Panc1 (cell line): ENCODE results near the gene PIK3AP1. TPM values are rescaled to one million over a fixed set of nuclear protein-coding genes. Genes with fewer than 3 reads are reported as not detected.

Experiments used
- ATAC-seq: fragments of 200-7000 bp; cut with Tn5 transposase; 2 replicates; pipeline ENCODE4 v1.9.1; 2020; ENCODE audit warnings: mild to moderate bottlenecking, moderate library complexity
- BruUV-seq: library from RNA; stranded (reverse); fragments of 400-500 nt; replicated peaks from 2 replicates; lab custom pipeline; 2021; lab: Mats Ljungman, UMichigan
- CTCF ChIA-PET: fragments of 300-600 bp; sonication (Branson Sonifier 250); formaldehyde crosslinking; loops from one replicate; lab custom pipeline; 2022; ENCODE audit warnings: antibody characterized with exemption; lab: Charles Lee
- POLR2A ChIA-PET: fragments of 300-600 bp; sonication (Branson Sonifier 250); formaldehyde crosslinking; loops from one replicate; lab custom pipeline; 2022; ENCODE audit warnings: antibody characterized with exemption; lab: Charles Lee
- DNase-seq: peaks from one replicate; pipeline ENCODE4 v3.0.0-alpha.2; 2010; ENCODE audit warnings: low read depth, low spot score
- H3K27ac ChIP-seq: 2 replicates; pipeline ENCODE4 v1.5.1; 2011; ENCODE audit warnings: mild to moderate bottlenecking, low read length, inconsistent platforms
- H3K27me3 ChIP-seq: fragments of 200-500 bp; sonication (Bioruptor generic); 2 replicates; pipeline ENCODE4 v1.6.0; 2014; ENCODE audit warnings: low read length, inconsistent platforms; ENCODE audit not compliant: control insufficient read depth, insufficient read depth
- H3K36me3 ChIP-seq: fragments of 200-500 bp; sonication (Bioruptor generic); 2 replicates; pipeline ENCODE4 v1.5.1; 2014; ENCODE audit warnings: inconsistent platforms, mild to moderate bottlenecking, low read length, moderate library complexity; ENCODE audit not compliant: control insufficient read depth, insufficient read depth
- H3K4me1 ChIP-seq: 2 replicates; pipeline ENCODE4 v1.5.1; 2011; ENCODE audit warnings: inconsistent platforms, mild to moderate bottlenecking, low read length, moderate library complexity; ENCODE audit not compliant: control insufficient read depth, insufficient read depth
- H3K4me3 ChIP-seq, 2 experiments: 2 replicates each; pipeline ENCODE4 v1.5.1; 2011 to 2012; ENCODE audit warnings: low read depth in 2 of 2, low read length in 2 of 2, mild to moderate bottlenecking in 2 of 2, inconsistent platforms in 1 of 2, moderate library complexity in 1 of 2
- H3K9me3 ChIP-seq: fragments of 200-500 bp; sonication (Bioruptor generic); 2 replicates; pipeline ENCODE4 v1.5.1; 2014; ENCODE audit warnings: low read depth, mild to moderate bottlenecking, inconsistent platforms, low read length, moderate library complexity; ENCODE audit not compliant: control insufficient read depth, insufficient read depth
- POLR2AphosphoS5 ChIP-seq: IDR thresholded peaks from 2 replicates; pipeline ENCODE4 v1.6.1; 2012; ENCODE audit warnings: mild to moderate bottlenecking, low read depth, low read length, moderate library complexity
- SIN3A ChIP-seq: IDR thresholded peaks from 2 replicates; pipeline ENCODE4 v1.6.1; 2012; ENCODE audit warnings: low read depth, mild to moderate bottlenecking, low read length, moderate library complexity, borderline replicate concordance; ENCODE audit not compliant: insufficient read depth
- TCF7L2 ChIP-seq: IDR thresholded peaks from 2 replicates; pipeline ENCODE4 v1.6.1; 2011; ENCODE audit warnings: mild to moderate bottlenecking, low read depth, low read length, inconsistent platforms
- in situ Hi-C: cut with HindIII; loops from 2 replicates; pipeline ENCODE4 v1.10.0; 2016; ENCODE audit warnings: low sequenced_read_pairs, low pct_unique_long_range_greater_than_20kb
- intact Hi-C: fragments of 100-400 bp; cut with micrococcal nuclease; formaldehyde crosslinking; loops from one replicate; pipeline ENCODE4 v1.10.0; 2022; ENCODE audit not compliant: unreplicated experiment
- total RNA-seq: library from RNA; stranded (reverse); gene quantifications from one replicate; pipeline ENCODE4 v1.2.1, GENCODE V29; 2021; ENCODE audit not compliant: unreplicated experiment
- TF ChIP-seq, protein P1 (sequence below): fragments of 450-650 bp; IDR thresholded peaks from 2 replicates; pipeline ENCODE4 v1.5.1; 2017; ENCODE audit warnings: mild to moderate bottlenecking
- TF ChIP-seq, protein P2 (sequence below), 2 experiments: IDR thresholded peaks; 2 replicates each; pipeline ENCODE4 v1.6.1; 2011 to 2012; ENCODE audit warnings: low read depth in 2 of 2, control low read depth in 1 of 2, low read length in 1 of 2, mild to moderate bottlenecking in 1 of 2, moderate library complexity in 1 of 2; ENCODE audit not compliant: insufficient read depth in 1 of 2

Gene PIK3AP1
- total RNA-seq, 1 experiment from 2014 or later: 2.6 TPM

DNA sequence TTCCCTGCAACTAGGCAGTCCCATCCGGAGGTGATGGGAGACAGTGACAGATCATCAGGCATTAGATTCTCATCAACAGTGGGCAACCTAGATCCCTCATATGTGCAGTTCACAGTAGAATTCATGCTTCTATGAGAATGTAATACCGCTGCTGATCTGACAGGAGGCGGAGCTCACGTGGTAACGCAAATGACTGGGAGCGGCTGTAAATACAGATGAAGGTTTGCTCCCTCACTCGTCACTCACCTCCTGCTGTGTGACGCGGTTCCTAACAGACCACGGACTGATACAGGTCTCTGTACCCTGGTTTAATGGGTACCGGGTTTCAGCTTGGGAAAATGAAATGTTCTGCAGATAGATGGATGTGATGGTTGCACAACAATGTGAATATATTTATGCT, 47.8 kb upstream of the PIK3AP1 start:
- H3K36me3 ChIP-seq: no peaks in the 10 kb centered on the region

DNA sequence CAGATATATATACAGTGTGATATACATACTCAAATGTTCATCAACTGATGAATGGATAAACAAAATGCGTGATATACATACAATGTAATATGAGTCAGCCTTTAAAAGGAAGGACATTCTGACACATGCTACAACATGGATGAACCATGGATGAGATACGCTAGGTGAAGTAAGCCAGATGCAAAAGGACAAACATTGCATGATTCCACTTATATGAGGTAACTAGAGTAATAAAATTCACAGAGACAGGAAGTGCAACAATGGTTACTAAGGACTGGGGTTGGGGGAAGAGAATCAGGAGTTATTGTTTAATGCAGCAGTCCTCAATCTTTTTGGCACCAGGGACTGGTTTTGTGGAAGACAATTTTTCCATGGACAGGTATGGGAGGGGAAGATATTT, 47.3 kb upstream of the PIK3AP1 start:
- H3K4me1 ChIP-seq: no peaks in the 10 kb centered on the region
- no TSS peak for BruUV-seq
- TF ChIP-seq, protein P1, sequence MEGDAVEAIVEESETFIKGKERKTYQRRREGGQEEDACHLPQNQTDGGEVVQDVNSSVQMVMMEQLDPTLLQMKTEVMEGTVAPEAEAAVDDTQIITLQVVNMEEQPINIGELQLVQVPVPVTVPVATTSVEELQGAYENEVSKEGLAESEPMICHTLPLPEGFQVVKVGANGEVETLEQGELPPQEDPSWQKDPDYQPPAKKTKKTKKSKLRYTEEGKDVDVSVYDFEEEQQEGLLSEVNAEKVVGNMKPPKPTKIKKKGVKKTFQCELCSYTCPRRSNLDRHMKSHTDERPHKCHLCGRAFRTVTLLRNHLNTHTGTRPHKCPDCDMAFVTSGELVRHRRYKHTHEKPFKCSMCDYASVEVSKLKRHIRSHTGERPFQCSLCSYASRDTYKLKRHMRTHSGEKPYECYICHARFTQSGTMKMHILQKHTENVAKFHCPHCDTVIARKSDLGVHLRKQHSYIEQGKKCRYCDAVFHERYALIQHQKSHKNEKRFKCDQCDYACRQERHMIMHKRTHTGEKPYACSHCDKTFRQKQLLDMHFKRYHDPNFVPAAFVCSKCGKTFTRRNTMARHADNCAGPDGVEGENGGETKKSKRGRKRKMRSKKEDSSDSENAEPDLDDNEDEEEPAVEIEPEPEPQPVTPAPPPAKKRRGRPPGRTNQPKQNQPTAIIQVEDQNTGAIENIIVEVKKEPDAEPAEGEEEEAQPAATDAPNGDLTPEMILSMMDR: no peak
- TF ChIP-seq POLR2AphosphoS5 (no peak), SIN3A (no peak), TCF7L2 (no peak)
- TF ChIP-seq, protein P2, sequence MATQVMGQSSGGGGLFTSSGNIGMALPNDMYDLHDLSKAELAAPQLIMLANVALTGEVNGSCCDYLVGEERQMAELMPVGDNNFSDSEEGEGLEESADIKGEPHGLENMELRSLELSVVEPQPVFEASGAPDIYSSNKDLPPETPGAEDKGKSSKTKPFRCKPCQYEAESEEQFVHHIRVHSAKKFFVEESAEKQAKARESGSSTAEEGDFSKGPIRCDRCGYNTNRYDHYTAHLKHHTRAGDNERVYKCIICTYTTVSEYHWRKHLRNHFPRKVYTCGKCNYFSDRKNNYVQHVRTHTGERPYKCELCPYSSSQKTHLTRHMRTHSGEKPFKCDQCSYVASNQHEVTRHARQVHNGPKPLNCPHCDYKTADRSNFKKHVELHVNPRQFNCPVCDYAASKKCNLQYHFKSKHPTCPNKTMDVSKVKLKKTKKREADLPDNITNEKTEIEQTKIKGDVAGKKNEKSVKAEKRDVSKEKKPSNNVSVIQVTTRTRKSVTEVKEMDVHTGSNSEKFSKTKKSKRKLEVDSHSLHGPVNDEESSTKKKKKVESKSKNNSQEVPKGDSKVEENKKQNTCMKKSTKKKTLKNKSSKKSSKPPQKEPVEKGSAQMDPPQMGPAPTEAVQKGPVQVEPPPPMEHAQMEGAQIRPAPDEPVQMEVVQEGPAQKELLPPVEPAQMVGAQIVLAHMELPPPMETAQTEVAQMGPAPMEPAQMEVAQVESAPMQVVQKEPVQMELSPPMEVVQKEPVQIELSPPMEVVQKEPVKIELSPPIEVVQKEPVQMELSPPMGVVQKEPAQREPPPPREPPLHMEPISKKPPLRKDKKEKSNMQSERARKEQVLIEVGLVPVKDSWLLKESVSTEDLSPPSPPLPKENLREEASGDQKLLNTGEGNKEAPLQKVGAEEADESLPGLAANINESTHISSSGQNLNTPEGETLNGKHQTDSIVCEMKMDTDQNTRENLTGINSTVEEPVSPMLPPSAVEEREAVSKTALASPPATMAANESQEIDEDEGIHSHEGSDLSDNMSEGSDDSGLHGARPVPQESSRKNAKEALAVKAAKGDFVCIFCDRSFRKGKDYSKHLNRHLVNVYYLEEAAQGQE (IDR thresholded peaks at IDR 0.05; ENCODE audit: insufficient read depth in 1 of 2, low read depth in 2 of 2, low read length in 1 of 2): no peak

More for the DNA sequence above, 47.8 kb upstream of the PIK3AP1 start:
- no TSS peak for BruUV-seq
- ChIA-PET CTCF (no interaction called here), POLR2A (no interaction called here)
- intact Hi-C loops: no loop called here
- H3K9me3 ChIP-seq: no peaks in the 10 kb centered on the region
- no peak overlapping the region for H3K4me3 ChIP-seq
- TF ChIP-seq, protein P2 (IDR thresholded peaks at IDR 0.05; ENCODE audit: insufficient read depth in 1 of 2, low read depth in 2 of 2, low read length in 1 of 2): no peak
- no peak for TF ChIP-seq POLR2AphosphoS5
- TF ChIP-seq SIN3A: no peak
- TF ChIP-seq TCF7L2: no peak
- TF ChIP-seq, protein P1: no peak
- no peaks in the 10 kb centered on the region for H3K27me3 ChIP-seq
- no peak overlapping the region for H3K27ac ChIP-seq
- in situ Hi-C loops: no loop called here
- H3K4me1 ChIP-seq: no peaks in the 10 kb centered on the region
- DNase-seq (no peak), ATAC-seq (no peak)

More for the DNA sequence above, 47.3 kb upstream of the PIK3AP1 start:
- intact Hi-C loops: no loop called here
- ATAC-seq (no peak), DNase-seq (no peak)
- ChIA-PET CTCF (no interaction called here), POLR2A (no interaction called here)
- Histone ChIP-seq H3K9me3 (no peaks in the 10 kb centered on the region), H3K27me3 (no peaks in the 10 kb centered on the region), H3K27ac (no peak overlapping the region), H3K36me3 (no peaks in the 10 kb centered on the region), H3K4me3 (no peak overlapping the region)
- in situ Hi-C loops: no loop called here
